Keratinocyte (primary cell): Measurements from ENCODE around the gene BBS9. TPM values are rescaled to one million over a fixed set of nuclear protein-coding genes. Genes with fewer than 3 reads are reported as not detected.

Experiments
- DNase-seq: peaks from one replicate; pipeline ENCODE4 v3.0.0-alpha.2; 2011; ENCODE audit warnings: low read depth, missing footprints, low spot score
- FAIRE-seq: peaks from 2 replicates; lab custom pipeline; 2011; peaks lifted over from hg19 to GRCh38; lab: Jason Lieb, UNC
- H2AFZ ChIP-seq: 2 replicates; pipeline ENCODE4 v1.6.0; 2012; ENCODE audit warnings: low read length, control low read depth, inconsistent platforms; ENCODE audit not compliant: control insufficient read depth
- H3K27ac ChIP-seq: 2 replicates; pipeline ENCODE4 v1.5.1; 2011; ENCODE audit warnings: low read length; ENCODE audit not compliant: control insufficient read depth, insufficient read depth
- H3K27me3 ChIP-seq: 3 replicates; pipeline ENCODE4 v1.6.0; 2011; ENCODE audit warnings: low read length; ENCODE audit not compliant: control insufficient read depth, insufficient read depth; ENCODE audit errors: extremely low read depth
- H3K36me3 ChIP-seq, 2 experiments: 2 replicates in 1 of 2; 3 replicates in 1 of 2; pipeline ENCODE4 v1.5.1; 2011; ENCODE audit warnings: low read length in 2 of 2, mild to moderate bottlenecking in 1 of 2; ENCODE audit not compliant: control insufficient read depth in 2 of 2, insufficient read depth in 2 of 2; ENCODE audit errors: extremely low read depth in 1 of 2
- H3K4me1 ChIP-seq: 3 replicates; pipeline ENCODE4 v1.5.1; 2011; ENCODE audit warnings: low read length; ENCODE audit not compliant: control insufficient read depth, insufficient read depth; ENCODE audit errors: extremely low read depth
- H3K4me2 ChIP-seq: 3 replicates; pipeline ENCODE4 v1.6.0; 2011; ENCODE audit warnings: low read depth, low read length; ENCODE audit not compliant: control insufficient read depth, insufficient read depth; ENCODE audit errors: extremely low read depth
- H3K4me3 ChIP-seq, 3 experiments: fragments of 200-600 bp in 1 of 3; sonication (generic) in 1 of 3; 2 replicates in 2 of 3; 3 replicates in 1 of 3; pipeline ENCODE4 v1.5.1; 2011 to 2016; ENCODE audit warnings: low read length in 3 of 3, mild to moderate bottlenecking in 3 of 3, control low read depth in 2 of 3, inconsistent platforms in 1 of 3, low read depth in 1 of 3, mixed read lengths in 1 of 3, mixed run types in 1 of 3, moderate library complexity in 1 of 3; ENCODE audit not compliant: control insufficient read depth in 2 of 3, insufficient read depth in 2 of 3; ENCODE audit errors: extremely low read depth in 1 of 3
- H3K79me2 ChIP-seq: 2 replicates; pipeline ENCODE4 v1.6.0; 2012; ENCODE audit warnings: low read length; ENCODE audit not compliant: control insufficient read depth, insufficient read depth
- H3K9ac ChIP-seq: 3 replicates; pipeline ENCODE4 v1.6.0; 2011; ENCODE audit warnings: low read length; ENCODE audit not compliant: control insufficient read depth, insufficient read depth; ENCODE audit errors: extremely low read depth
- H3K9me1 ChIP-seq: 3 replicates; pipeline ENCODE4 v1.6.0; 2011; ENCODE audit warnings: low read length; ENCODE audit not compliant: control insufficient read depth, insufficient read depth; ENCODE audit errors: extremely low read depth
- H3K9me3 ChIP-seq: 2 replicates; pipeline ENCODE4 v1.5.1; 2012; ENCODE audit warnings: low read depth, low read length; ENCODE audit not compliant: control insufficient read depth
- H4K20me1 ChIP-seq: 3 replicates; pipeline ENCODE4 v1.6.0; 2011; ENCODE audit warnings: low read length; ENCODE audit not compliant: control insufficient read depth, insufficient read depth; ENCODE audit errors: extremely low read depth
- CTCF ChIP-seq, 3 experiments: IDR thresholded peaks in 1 of 3; conservative IDR thresholded peaks in 1 of 3; optimal IDR thresholded peaks in 1 of 3; 2 replicates in 2 of 3; 3 replicates in 1 of 3; pipeline versions ENCODE3 to v1.5.1; 2011; ENCODE audit warnings: low read length in 3 of 3, mild to moderate bottlenecking in 3 of 3, moderate library complexity in 2 of 3, control low read depth in 1 of 3, inconsistent platforms in 1 of 3; ENCODE audit not compliant: insufficient read depth in 2 of 3; ENCODE audit errors: extremely low read depth in 1 of 3
- EZH2 ChIP-seq: IDR thresholded peaks from one replicate; pipeline ENCODE4 v1.6.1; 2012; ENCODE audit warnings: inconsistent platforms, mild to moderate bottlenecking, low read length, moderate library complexity
- dilution Hi-C: fragments of 300-500 bp; cut with MboI; formaldehyde crosslinking; loops from one replicate; pipeline ENCODE4 v1.7.0; 2020; ENCODE audit warnings: low sequenced_read_pairs; ENCODE audit not compliant: extremely low pct_ligation_motif_present
- polyA plus RNA-seq, 5 experiments: library from polyadenylated mRNA; depleted of rRNA in 3 of 5; stranded (reverse) in 3 of 5; stranded (forward) in 1 of 5; unstranded in 1 of 5; fragments of >200 nt; gene quantifications; 1 replicate in 1 of 5; 2 replicates in 3 of 5; 3 replicates in 1 of 5; pipeline versions ENCODE4 v1.2.1 to v1.2.3, GENCODE V29; 2011 to 2012; ENCODE audit warnings: missing spikeins in 2 of 5, low read depth in 1 of 5, low replicate concordance in 1 of 5

Gene BBS9
- polyA plus RNA-seq, 1 donor (not counting 4 experiments of a cell fraction or from before 2014, with no cell fraction given), result 7.6 TPM

DNA sequence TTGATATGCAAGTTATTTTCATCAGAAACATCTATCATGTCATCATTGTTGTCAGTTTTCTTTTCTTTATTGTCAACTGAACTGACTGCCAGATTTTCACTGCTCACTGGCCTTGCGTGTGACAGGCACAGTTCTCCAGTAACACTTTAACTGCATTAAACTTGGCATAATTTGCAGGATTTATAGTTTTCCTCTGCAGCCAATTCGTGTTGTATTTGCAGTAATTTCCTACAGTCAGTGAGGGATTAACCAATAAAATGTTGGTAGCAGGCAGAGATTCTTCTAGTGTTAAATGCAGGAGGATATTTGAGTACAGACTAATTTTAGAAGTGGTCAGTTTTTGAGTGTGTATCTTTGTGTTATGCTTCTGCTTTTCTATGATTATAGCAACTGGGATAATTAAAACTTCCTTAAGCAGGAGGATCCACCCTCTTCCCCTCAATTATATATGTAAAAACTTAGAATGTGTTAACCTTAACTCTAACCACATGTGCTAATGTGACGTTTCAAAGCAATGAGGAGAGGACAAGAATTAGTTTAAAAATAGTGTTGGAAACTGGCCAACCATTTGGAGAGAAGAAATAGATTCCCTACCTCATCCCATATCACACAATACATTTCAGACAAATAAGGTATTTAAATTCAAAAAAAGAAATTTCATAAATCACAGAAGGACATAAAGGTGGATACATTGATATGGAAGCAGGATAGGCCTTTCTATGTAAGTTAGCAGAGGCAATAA lies 410.5 kb downstream of the BBS9 start:
- Histone ChIP-seq H4K20me1 (no peaks in the 10 kb centered on the region), H3K4me1 (no peaks in the 10 kb centered on the region), H3K79me2 (no peaks in the 10 kb centered on the region), H3K9ac (no peak overlapping the region), H3K9me1 (no peaks in the 10 kb centered on the region), H3K4me3 (no peak overlapping the region), H2AFZ (no peak overlapping the region), H3K4me2 (no peak overlapping the region), H3K9me3 (no peaks in the 10 kb centered on the region), H3K27ac (no peak overlapping the region), H3K36me3 (no peaks in the 10 kb centered on the region), H3K27me3 (no peaks in the 10 kb centered on the region)
- no peak for FAIRE-seq
- no peak for DNase-seq
- dilution Hi-C loops, result no loop called here
- no peak for TF ChIP-seq CTCF (optimal IDR thresholded peaks at IDR 0.05 in 1 of 3, IDR thresholded peaks at IDR 0.05 in 1 of 3, conservative IDR thresholded peaks at IDR 0.05 in 1 of 3; ENCODE audit: extremely low read depth in 1 of 3, insufficient read depth in 2 of 3, low read length in 3 of 3)
- TF ChIP-seq EZH2, result no peak

DNA sequence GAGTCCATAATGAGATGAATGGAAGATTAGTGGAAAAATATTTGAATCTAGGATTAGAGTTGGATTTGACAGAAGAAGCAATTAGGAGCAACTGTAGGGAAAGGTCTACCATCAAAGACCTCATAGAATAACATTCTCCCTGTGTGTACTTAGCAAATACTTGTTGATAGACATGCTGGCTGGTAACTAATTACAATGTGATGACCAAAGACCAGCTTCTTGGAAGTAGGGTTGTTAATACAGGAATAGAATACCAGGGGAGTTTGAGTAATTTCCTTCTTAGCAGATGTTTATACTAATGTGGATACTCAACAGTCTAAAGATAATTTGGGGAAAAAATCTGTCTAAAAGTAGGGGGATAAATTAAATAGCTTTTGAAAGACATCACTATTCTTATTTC lies 418.5 kb downstream of the BBS9 start:
- no peaks in the 10 kb centered on the region for H3K4me1 ChIP-seq
- no peaks in the 10 kb centered on the region for H3K9me1 ChIP-seq
- H3K4me3 ChIP-seq, result no peak overlapping the region
- no peaks in the 10 kb centered on the region for H4K20me1 ChIP-seq
- DNase-seq (no peak), FAIRE-seq (no peak)
- no peaks in the 10 kb centered on the region for H3K9me3 ChIP-seq
- H3K36me3 ChIP-seq, result no peaks in the 10 kb centered on the region
- H3K79me2 ChIP-seq, result no peaks in the 10 kb centered on the region
- H3K27me3 ChIP-seq, result no peaks in the 10 kb centered on the region
- no peak overlapping the region for H2AFZ ChIP-seq
- H3K4me2 ChIP-seq, result no peak overlapping the region
- TF ChIP-seq EZH2 (no peak), CTCF (optimal IDR thresholded peaks at IDR 0.05 in 1 of 3, IDR thresholded peaks at IDR 0.05 in 1 of 3, conservative IDR thresholded peaks at IDR 0.05 in 1 of 3; ENCODE audit: extremely low read depth in 1 of 3, insufficient read depth in 2 of 3, low read length in 3 of 3) (no peak)
- dilution Hi-C loops, result no loop called here
- no peak overlapping the region for H3K9ac ChIP-seq
- H3K27ac ChIP-seq, result no peak overlapping the region
